H9 (cell line): ENCODE results near the gene FBXL7. TPM values are rescaled to one million over a fixed set of nuclear protein-coding genes. Genes with fewer than 3 reads are reported as not detected.

Experiments used
- DNase-seq: peaks from one replicate; pipeline ENCODE4 v3.0.0-alpha.2; 2017
- H2AFZ ChIP-seq: one replicate; pipeline ENCODE4 v1.6.1; 2013; ENCODE audit warnings: mild to moderate bottlenecking, low read length, control low read depth, moderate library complexity
- H2AK5ac ChIP-seq: 2 replicates; pipeline ENCODE4 v1.6.1; 2013; ENCODE audit warnings: low read length, control low read depth, mixed read lengths; ENCODE audit not compliant: insufficient read length
- H2BK120ac ChIP-seq: one replicate; pipeline ENCODE4 v1.6.1; 2013; ENCODE audit warnings: low read depth, mild to moderate bottlenecking, low read length, control low read depth, inconsistent platforms; ENCODE audit not compliant: poor library complexity, severe bottlenecking
- H2BK12ac ChIP-seq: 2 replicates; pipeline ENCODE4 v1.6.1; 2013; ENCODE audit warnings: low read length, control low read depth, mixed read lengths, low read depth; ENCODE audit not compliant: insufficient read length
- H2BK15ac ChIP-seq: 2 replicates; pipeline ENCODE4 v1.6.1; 2013; ENCODE audit warnings: low read depth, low read length, control low read depth
- H2BK20ac ChIP-seq: one replicate; pipeline ENCODE4 v1.6.1; 2013; ENCODE audit warnings: low read depth, mild to moderate bottlenecking, low read length, control low read depth, inconsistent platforms; ENCODE audit not compliant: poor library complexity, severe bottlenecking
- H2BK5ac ChIP-seq: 2 replicates; pipeline ENCODE4 v1.6.1; 2013; ENCODE audit warnings: low read length, control low read depth, mixed read lengths; ENCODE audit not compliant: insufficient read length
- H3K14ac ChIP-seq: 2 replicates; pipeline ENCODE4 v1.6.1; 2013; ENCODE audit warnings: low read length, control low read depth; ENCODE audit not compliant: insufficient read depth
- H3K18ac ChIP-seq: 2 replicates; pipeline ENCODE4 v1.6.1; 2013; ENCODE audit warnings: low read depth, mild to moderate bottlenecking, mixed read lengths, low read length, control low read depth; ENCODE audit not compliant: insufficient read length
- H3K23ac ChIP-seq: 2 replicates; pipeline ENCODE4 v1.6.1; 2013; ENCODE audit warnings: low read length, control low read depth, mixed read lengths, low read depth; ENCODE audit not compliant: insufficient read length
- H3K23me2 ChIP-seq: 2 replicates; pipeline ENCODE4 v1.6.1; 2013; ENCODE audit warnings: low read depth, mild to moderate bottlenecking, mixed read lengths, low read length, control low read depth; ENCODE audit not compliant: insufficient read length, poor library complexity, severe bottlenecking
- H3K27ac ChIP-seq: 2 replicates; pipeline ENCODE4 v1.5.1; 2013; ENCODE audit warnings: low read length, control low read depth, mixed read lengths, low read depth; ENCODE audit not compliant: insufficient read length
- H3K27me3 ChIP-seq: 2 replicates; pipeline ENCODE4 v1.6.1; 2013; ENCODE audit warnings: low read length, control low read depth, inconsistent platforms; ENCODE audit not compliant: insufficient read depth
- H3K4ac ChIP-seq: 2 replicates; pipeline ENCODE4 v1.6.1; 2013; ENCODE audit warnings: low read depth, mild to moderate bottlenecking, control low read depth, inconsistent platforms, low read length, moderate library complexity
- H3K4me1 ChIP-seq: 2 replicates; pipeline ENCODE4 v1.6.1; 2013; ENCODE audit warnings: low read length, control low read depth, inconsistent platforms; ENCODE audit not compliant: insufficient read depth
- H3K4me2 ChIP-seq: 2 replicates; pipeline ENCODE4 v1.6.1; 2013; ENCODE audit warnings: low read length, control low read depth, mixed read lengths; ENCODE audit not compliant: insufficient read length, insufficient read depth
- H3K56ac ChIP-seq: 2 replicates; pipeline ENCODE4 v1.6.1; 2013; ENCODE audit warnings: low read depth, mild to moderate bottlenecking, mixed read lengths, low read length, control low read depth; ENCODE audit not compliant: insufficient read length
- H3K79me1 ChIP-seq: 2 replicates; pipeline ENCODE4 v1.6.1; 2013; ENCODE audit warnings: low read depth, mild to moderate bottlenecking, moderate library complexity, low read length, control low read depth, inconsistent platforms; ENCODE audit not compliant: insufficient read depth, poor library complexity, severe bottlenecking
- H3K79me2 ChIP-seq: 2 replicates; pipeline ENCODE4 v1.6.1; 2013; ENCODE audit warnings: low read length, control low read depth, inconsistent platforms; ENCODE audit not compliant: insufficient read depth
- H3K9ac ChIP-seq: 2 replicates; pipeline ENCODE4 v1.6.1; 2013; ENCODE audit warnings: low read length, control low read depth, mixed read lengths; ENCODE audit not compliant: insufficient read length; ENCODE audit errors: extremely low read depth
- H3K9me3 ChIP-seq: one replicate; pipeline ENCODE4 v1.6.1; 2013; ENCODE audit warnings: low read depth, low read length, inconsistent platforms; ENCODE audit not compliant: control insufficient read depth
- H3T11ph ChIP-seq: one replicate; pipeline ENCODE4 v1.6.1; 2013; ENCODE audit warnings: mild to moderate bottlenecking, low read length, control low read depth, inconsistent platforms
- H4K20me1 ChIP-seq: one replicate; pipeline ENCODE4 v1.6.1; 2013; ENCODE audit not compliant: control insufficient read depth, insufficient read length, insufficient read depth
- H4K5ac ChIP-seq: 2 replicates; pipeline ENCODE4 v1.6.1; 2013; ENCODE audit warnings: low read depth, mild to moderate bottlenecking, mixed read lengths, low read length, control low read depth; ENCODE audit not compliant: insufficient read length
- H4K8ac ChIP-seq: replicated peaks from 2 replicates; pipeline ENCODE4 v1.6.1; 2013; ENCODE audit warnings: low read length, control low read depth, mixed read lengths, low read depth; ENCODE audit not compliant: insufficient read length
- H4K91ac ChIP-seq: 2 replicates; pipeline ENCODE4 v1.6.1; 2013; ENCODE audit warnings: low read depth, mild to moderate bottlenecking, moderate library complexity, mixed read lengths, low read length, control low read depth; ENCODE audit not compliant: insufficient read length
- H3K27ac Mint-ChIP-seq, 3 experiments: 2 replicates in 2 of 3; 3 replicates in 1 of 3; pipeline ENCODE4 v1.8.0; 2020 to 2021; ENCODE audit warnings: mixed read lengths in 3 of 3, mild to moderate bottlenecking in 1 of 3, moderate library complexity in 1 of 3
- H3K27me3 Mint-ChIP-seq: 2 replicates; pipeline ENCODE4 v1.8.0; 2021; ENCODE audit warnings: low read depth, mild to moderate bottlenecking, moderate library complexity, mixed read lengths
- H3K36me3 Mint-ChIP-seq, 3 experiments: 2 replicates in 2 of 3; 3 replicates in 1 of 3; pipeline ENCODE4 v1.8.0; 2020 to 2021; ENCODE audit warnings: low read depth in 3 of 3, mixed read lengths in 3 of 3; ENCODE audit not compliant: insufficient read depth in 1 of 3
- H3K4me1 Mint-ChIP-seq, 2 experiments: 2 replicates each; pipeline ENCODE4 v1.8.0; 2020; ENCODE audit warnings: mixed read lengths in 2 of 2
- H3K4me3 Mint-ChIP-seq, 2 experiments: 2 replicates in 1 of 2; 3 replicates in 1 of 2; pipeline ENCODE4 v1.8.0; 2020 to 2021; ENCODE audit warnings: mild to moderate bottlenecking in 2 of 2, mixed read lengths in 2 of 2, moderate library complexity in 1 of 2
- H3K9me3 Mint-ChIP-seq, 2 experiments: 2 replicates in 1 of 2; 3 replicates in 1 of 2; pipeline ENCODE4 v1.8.0; 2020; ENCODE audit warnings: mild to moderate bottlenecking in 2 of 2, mixed read lengths in 2 of 2, moderate library complexity in 1 of 2
- WGBS: extraction: QIAGEN DNeasy Blood & Tissue Kit; methylation state at CpG from one replicate; pipeline ENCODE4 v1.1.7; 2013; ENCODE audit warnings: missing lambda C conversion rate, low lambda C conversion rate, mixed read lengths; ENCODE audit not compliant: insufficient read length; ENCODE audit errors: extremely low coverage; 5-methylcytosine and 5-hydroxymethylcytosine counted together
- total RNA-seq: library from RNA; stranded (reverse); gene quantifications from 2 replicates; pipeline ENCODE4 v1.2.1, GENCODE V29; 2021
- TF ChIP-seq, protein P1 (sequence below): fragments of 200-600 bp; sonication (generic); conservative IDR thresholded peaks from 3 replicates; pipeline ENCODE4 v1.8.0; 2021; ENCODE audit warnings: antibody characterized with exemption, mild to moderate bottlenecking

The FBXL7 gene
- total RNA-seq, 1 experiment from 2014 or later = 14.6 TPM

DNA sequence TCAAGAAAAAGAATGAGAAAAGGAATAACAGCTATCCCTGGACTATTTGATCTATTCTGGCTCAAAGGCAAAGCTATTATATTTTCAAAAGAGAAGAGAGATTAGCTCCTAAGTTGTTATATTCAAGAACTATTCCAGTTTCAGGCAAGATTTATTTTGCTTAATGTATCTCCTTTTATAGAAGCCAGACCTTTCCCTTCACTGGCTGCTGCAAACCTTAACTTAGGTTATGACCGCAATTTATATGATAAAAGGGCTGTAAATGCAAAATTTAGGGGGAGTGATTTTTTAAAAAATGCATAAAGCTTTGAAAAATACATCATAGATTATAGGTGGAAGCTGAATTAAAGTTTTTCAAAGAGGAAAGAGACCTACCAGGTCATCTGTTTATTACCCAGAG, 97.8 kb downstream of the FBXL7 start:
- Mint-ChIP-seq H3K27ac (no peak overlapping the region), H3K4me3 (no peak overlapping the region), H3K9me3 (peaks cover 0 to 2% of the 10 kb centered on the region in 2 experiments; a peak in 1 of 5 replicates), H3K4me1 (peaks cover 42 to 44% of the 10 kb centered on the region in 2 experiments), H3K36me3 (peaks cover 3 to 9% (median 9%) of the 10 kb centered on the region in 3 experiments), H3K27me3 (no peaks in the 10 kb centered on the region)
- Histone ChIP-seq H2AK5ac (no peak overlapping the region), H3K27ac (no peak overlapping the region), H3K4me1 (peaks cover 3% of the 10 kb centered on the region; the same call in 1 of the 2 replicates), H3K4ac (no peak overlapping the region), H2AFZ (no peak overlapping the region), H3K79me1 (no peaks in the 10 kb centered on the region), H2BK12ac (no peak overlapping the region), H3K9ac (no peak overlapping the region), H3K4me2 (no peak overlapping the region), H3K23ac (no peak overlapping the region), H2BK20ac (no peak overlapping the region), H4K20me1 (no peaks in the 10 kb centered on the region), H3K79me2 (no peaks in the 10 kb centered on the region), H4K91ac (no peak overlapping the region), H3K27me3 (no peaks in the 10 kb centered on the region), H2BK120ac (no peak overlapping the region), H3K14ac (no peak overlapping the region), H3K18ac (no peak overlapping the region), H4K5ac (no peak overlapping the region), H2BK15ac (no peak overlapping the region), H2BK5ac (no peak overlapping the region), H3T11ph (no peak overlapping the region), H3K23me2 (no peaks in the 10 kb centered on the region), H3K56ac (no peak overlapping the region), H3K9me3 (no peaks in the 10 kb centered on the region), H4K8ac (no peak overlapping the region)
- no peak for DNase-seq
- TF ChIP-seq, protein P1, sequence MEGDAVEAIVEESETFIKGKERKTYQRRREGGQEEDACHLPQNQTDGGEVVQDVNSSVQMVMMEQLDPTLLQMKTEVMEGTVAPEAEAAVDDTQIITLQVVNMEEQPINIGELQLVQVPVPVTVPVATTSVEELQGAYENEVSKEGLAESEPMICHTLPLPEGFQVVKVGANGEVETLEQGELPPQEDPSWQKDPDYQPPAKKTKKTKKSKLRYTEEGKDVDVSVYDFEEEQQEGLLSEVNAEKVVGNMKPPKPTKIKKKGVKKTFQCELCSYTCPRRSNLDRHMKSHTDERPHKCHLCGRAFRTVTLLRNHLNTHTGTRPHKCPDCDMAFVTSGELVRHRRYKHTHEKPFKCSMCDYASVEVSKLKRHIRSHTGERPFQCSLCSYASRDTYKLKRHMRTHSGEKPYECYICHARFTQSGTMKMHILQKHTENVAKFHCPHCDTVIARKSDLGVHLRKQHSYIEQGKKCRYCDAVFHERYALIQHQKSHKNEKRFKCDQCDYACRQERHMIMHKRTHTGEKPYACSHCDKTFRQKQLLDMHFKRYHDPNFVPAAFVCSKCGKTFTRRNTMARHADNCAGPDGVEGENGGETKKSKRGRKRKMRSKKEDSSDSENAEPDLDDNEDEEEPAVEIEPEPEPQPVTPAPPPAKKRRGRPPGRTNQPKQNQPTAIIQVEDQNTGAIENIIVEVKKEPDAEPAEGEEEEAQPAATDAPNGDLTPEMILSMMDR = no peak
- WGBS = no CpG with 5 or more reads among the region's 1 CpG
